GM12864 (cell line): ENCODE data around the gene CTDSP1.

Source experiments
- DNase-seq: peaks from one replicate; pipeline ENCODE4 v3.0.0-alpha.2; 2011; ENCODE audit warnings: low read depth
- H3K4me3 ChIP-seq: 2 replicates; pipeline ENCODE4 v1.5.1; 2011; ENCODE audit warnings: mild to moderate bottlenecking, low read depth, low read length, control low read depth
- CTCF ChIP-seq: IDR thresholded peaks from 2 replicates; pipeline ENCODE4 v1.5.1; 2011; ENCODE audit warnings: low read depth, mild to moderate bottlenecking, moderate library complexity, low read length, control low read depth, inconsistent platforms; ENCODE audit errors: missing control alignments

CTDSP1 gene

GRCh38 chr2:218391202-218391601 lies 8.5 kb upstream of the CTDSP1 start:
- TF ChIP-seq CTCF, result no peak
- no peak for DNase-seq
- no peak overlapping the region for H3K4me3 ChIP-seq

- H3K4me3 ChIP-seq, result no peak overlapping the region
- no peak for DNase-seq
- no peak for TF ChIP-seq CTCF
Observed at GRCh38 chr2:218392459-218392858, 7.2 kb upstream of the CTDSP1 start.

- no peak overlapping the region for H3K4me3 ChIP-seq
- DNase-seq, result no peak
- TF ChIP-seq CTCF, result no peak
Observed at GRCh38 chr2:218392891-218393462, 6.7 kb upstream of the CTDSP1 start.

- no peak for TF ChIP-seq CTCF
- no peak for DNase-seq
- H3K4me3 ChIP-seq, result no peak overlapping the region
Observed at GRCh38 chr2:218393750-218394290, 5.8 kb upstream of the CTDSP1 start.

- H3K4me3 ChIP-seq, result no peak overlapping the region
- no peak for DNase-seq
- no peak for TF ChIP-seq CTCF
Observed at GRCh38 chr2:218394298-218395089, 5.2 kb upstream of the CTDSP1 start.

GRCh38 chr2:218395090-218395444 lies 4.6 kb upstream of the CTDSP1 start:
- no peak overlapping the region for H3K4me3 ChIP-seq
- no peak for TF ChIP-seq CTCF
- no peak for DNase-seq
